ENCODE measurements around the gene PON3. TPM values are rescaled to one million over a fixed set of nuclear protein-coding genes. Genes with fewer than 3 reads are reported as not detected.

PON3 gene
- total and polyA plus RNA-seq, 2 of the 4 experiments (the other 2 are of a cell fraction), result not detected

- no peak overlapping the region for H2AK9ac ChIP-seq (replicated peaks; ENCODE audit: low read depth, low read length, poor library complexity)
- dilution Hi-C loops (cut with HindIII; ENCODE audit: low sequenced_read_pairs, unreplicated experiment), result no loop called here
- no peak for DNase-seq
- no peaks in the 10 kb centered on the region for H3K9me3 ChIP-seq (ENCODE audit: control insufficient read depth, insufficient read depth, low read length)
- no peaks in the 10 kb centered on the region for H4K20me1 ChIP-seq (ENCODE audit: insufficient read depth, low read length)
- H3K56ac ChIP-seq (ENCODE audit: extremely low read depth, insufficient read depth, low read length), result no peak overlapping the region
- no peak overlapping the region for H2BK120ac ChIP-seq (ENCODE audit: low read depth, low read length)
- no peak overlapping the region for H3K27ac ChIP-seq (ENCODE audit: insufficient read depth, low read length)
- no TSS peak for BruUV-seq (replicated peaks)
- no peak overlapping the region for H4K91ac ChIP-seq (ENCODE audit: insufficient read depth, low read depth, low read length)
- H4K5ac ChIP-seq (ENCODE audit: low read depth, low read length), result no peak overlapping the region
- H3K9ac ChIP-seq (ENCODE audit: low read depth, low read length), result no peak overlapping the region
- peaks cover 25 to 34% of the 10 kb centered on the region in 2 experiments for H3K79me1 ChIP-seq (ENCODE audit: low read depth in 1 of 2, low read length in 2 of 2)
- H3K4ac ChIP-seq (ENCODE audit: low read depth, low read length), result no peak overlapping the region
- in situ Hi-C loops (cut with MboI; ENCODE audit: low sequenced_read_pairs), result no loop called here
- ATAC-seq (ENCODE audit: low read depth), result no peak
- intact Hi-C loops (cut with micrococcal nuclease), result no loop called here
- H2BK20ac ChIP-seq (ENCODE audit: low read depth, low read length), result no peak overlapping the region
- peaks cover 5% of the 10 kb centered on the region for H3K4me1 ChIP-seq (ENCODE audit: control insufficient read depth, insufficient read depth, low read length)
- no peak overlapping the region for H2AK5ac ChIP-seq (ENCODE audit: low read depth, low read length)
- WGBS, 2 experiments (ENCODE audit: extremely low coverage in 2 of 2, insufficient read length in 1 of 2), result no CpG with 5 or more reads among the region's 1 CpG
- no peak overlapping the region for H3K4me3 ChIP-seq (ENCODE audit: insufficient read depth, low read depth, low read length)
- peaks cover 3% of the 10 kb centered on the region for H3K36me3 ChIP-seq (ENCODE audit: control insufficient read depth, insufficient read depth, low read length)
- H3K9me1 ChIP-seq (ENCODE audit: insufficient read depth, low read length), result peaks cover 5% of the 10 kb centered on the region
- no peaks in the 10 kb centered on the region for H3K27me3 ChIP-seq (ENCODE audit: control insufficient read depth, insufficient read depth, low read length)
- no peak overlapping the region for H2BK5ac ChIP-seq (ENCODE audit: low read depth, low read length, poor library complexity, severe bottlenecking)
- no peak overlapping the region for H3K4me2 ChIP-seq (ENCODE audit: low read depth, low read length)
- H3K23ac ChIP-seq (ENCODE audit: low read depth, low read length), result no peak overlapping the region
- no peak for TF ChIP-seq MAFK (IDR thresholded peaks at IDR 0.05; ENCODE audit: low read depth, low read length)
- TF ChIP-seq SMC3 (IDR thresholded peaks at IDR 0.05; ENCODE audit: low read depth, low read length), result no peak
- TF ChIP-seq BHLHE40 (IDR thresholded peaks at IDR 0.05; ENCODE audit: low read depth, low read length), result no peak
- H2AFZ ChIP-seq (replicated peaks; ENCODE audit: low read length, poor library complexity), result no peak overlapping the region
- ChIA-PET CTCF (no interaction called here), POLR2A (ENCODE audit: unreplicated experiment) (no interaction called here)
- no peak overlapping the region for H2BK15ac ChIP-seq (ENCODE audit: low read depth, low read length)
- H3K18ac ChIP-seq (ENCODE audit: low read depth, low read length), result no peak overlapping the region
- no peak overlapping the region for H4K8ac ChIP-seq (ENCODE audit: low read depth in 2 of 2, low read length in 2 of 2)
- no peak overlapping the region for H3K14ac ChIP-seq (replicated peaks; ENCODE audit: low read depth, low read length)
These were observed 37.0 kb upstream of the PON3 start for GRCh38 chr7:95433129-95433528.

Data from IMR-90 (cell line).